ENCODE measurements around the gene EHD4.

The EHD4 gene

GRCh38 chr15:41913256-41913655 lies 59.1 kb downstream of the EHD4 start:
- Histone ChIP-seq H3K18ac (ENCODE audit: low read length) (no peak overlapping the region), H3K27ac (ENCODE audit: low read depth, low read length) (no peak overlapping the region), H3K4me2 (ENCODE audit: low read length) (no peak overlapping the region), H2AK5ac (ENCODE audit: low read length) (no peak overlapping the region), H4K8ac (ENCODE audit: low read depth, low read length) (no peak overlapping the region), H3K9ac (ENCODE audit: low read length) (no peak overlapping the region), H4K5ac (ENCODE audit: low read length) (no peak overlapping the region), H3K4ac (ENCODE audit: low read depth, low read length) (no peak overlapping the region), H2BK5ac (ENCODE audit: low read length) (no peak overlapping the region), H3K27me3 (ENCODE audit: insufficient read depth, low read length, poor library complexity) (no peaks in the 10 kb centered on the region), H3K56ac (ENCODE audit: low read length) (no peak overlapping the region), H3K4me1 (ENCODE audit: control insufficient read depth, low read depth, low read length) (no peaks in the 10 kb centered on the region), H3K36me3 (ENCODE audit: control insufficient read depth, insufficient read depth, low read length) (peaks cover 5% of the 10 kb centered on the region), H3K79me1 (ENCODE audit: low read length) (peaks cover 2% of the 10 kb centered on the region), H2BK120ac (ENCODE audit: low read depth, low read length) (no peak overlapping the region), H3K4me3 (ENCODE audit: low read length) (no peak overlapping the region), H3K79me2 (ENCODE audit: control insufficient read depth, insufficient read depth, low read length) (no peaks in the 10 kb centered on the region), H3K23ac (ENCODE audit: low read length) (no peak overlapping the region), H2BK15ac (replicated peaks; ENCODE audit: low read depth) (no peak overlapping the region)
- DNase-seq, result no peak
- no CpG with 5 or more reads among the region's 3 CpGs for WGBS (ENCODE audit: extremely low coverage, insufficient coverage, low lambda C conversion rate)

- Histone ChIP-seq H4K5ac (ENCODE audit: low read length) (no peak overlapping the region), H2AK5ac (ENCODE audit: low read length) (no peak overlapping the region), H3K4me1 (ENCODE audit: control insufficient read depth, low read depth, low read length) (no peaks in the 10 kb centered on the region), H3K79me2 (ENCODE audit: control insufficient read depth, insufficient read depth, low read length) (no peaks in the 10 kb centered on the region), H3K4me2 (ENCODE audit: low read length) (no peak overlapping the region), H3K4me3 (ENCODE audit: low read length) (no peak overlapping the region), H3K27ac (ENCODE audit: low read depth, low read length) (no peak overlapping the region), H4K8ac (ENCODE audit: low read depth, low read length) (no peak overlapping the region), H2BK15ac (replicated peaks; ENCODE audit: low read depth) (no peak overlapping the region), H3K36me3 (ENCODE audit: control insufficient read depth, insufficient read depth, low read length) (peaks cover 1% of the 10 kb centered on the region), H2BK120ac (ENCODE audit: low read depth, low read length) (no peak overlapping the region), H2BK5ac (ENCODE audit: low read length) (no peak overlapping the region), H3K18ac (ENCODE audit: low read length) (no peak overlapping the region), H3K4ac (ENCODE audit: low read depth, low read length) (no peak overlapping the region), H3K23ac (ENCODE audit: low read length) (no peak overlapping the region), H3K9ac (ENCODE audit: low read length) (no peak overlapping the region), H3K27me3 (ENCODE audit: insufficient read depth, low read length, poor library complexity) (no peaks in the 10 kb centered on the region), H3K56ac (ENCODE audit: low read length) (no peak overlapping the region), H3K79me1 (ENCODE audit: low read length) (no peaks in the 10 kb centered on the region)
- no peak for DNase-seq
- WGBS (ENCODE audit: extremely low coverage, insufficient coverage, low lambda C conversion rate), result no CpG with 5 or more reads among the region's 14 CpGs
Observed at GRCh38 chr15:41911691-41912345, 60.5 kb downstream of the EHD4 start.

GRCh38 chr15:41908736-41909461 lies 63.5 kb downstream of the EHD4 start:
- Histone ChIP-seq H3K9ac (ENCODE audit: low read length) (no peak overlapping the region), H4K8ac (ENCODE audit: low read depth, low read length) (no peak overlapping the region), H3K4me3 (ENCODE audit: low read length) (no peak overlapping the region), H2BK120ac (ENCODE audit: low read depth, low read length) (no peak overlapping the region), H2AK5ac (ENCODE audit: low read length) (no peak overlapping the region), H3K36me3 (ENCODE audit: control insufficient read depth, insufficient read depth, low read length) (peaks cover 1% of the 10 kb centered on the region), H3K79me1 (ENCODE audit: low read length) (no peaks in the 10 kb centered on the region), H3K18ac (ENCODE audit: low read length) (no peak overlapping the region), H3K27ac (ENCODE audit: low read depth, low read length) (no peak overlapping the region), H3K79me2 (ENCODE audit: control insufficient read depth, insufficient read depth, low read length) (no peaks in the 10 kb centered on the region), H2BK15ac (replicated peaks; ENCODE audit: low read depth) (no peak overlapping the region), H3K56ac (ENCODE audit: low read length) (no peak overlapping the region), H2BK5ac (ENCODE audit: low read length) (no peak overlapping the region), H4K5ac (ENCODE audit: low read length) (no peak overlapping the region), H3K23ac (ENCODE audit: low read length) (no peak overlapping the region), H3K4me2 (ENCODE audit: low read length) (no peak overlapping the region), H3K4ac (ENCODE audit: low read depth, low read length) (no peak overlapping the region), H3K27me3 (ENCODE audit: insufficient read depth, low read length, poor library complexity) (no peaks in the 10 kb centered on the region), H3K4me1 (ENCODE audit: control insufficient read depth, low read depth, low read length) (no peaks in the 10 kb centered on the region)
- DNase-seq, result no peak
- WGBS (ENCODE audit: extremely low coverage, insufficient coverage, low lambda C conversion rate), result no CpG with 5 or more reads among the region's 17 CpGs

- no peaks in the 10 kb centered on the region for H3K79me1 ChIP-seq (ENCODE audit: low read length)
- no peak overlapping the region for H2BK15ac ChIP-seq (replicated peaks; ENCODE audit: low read depth)
- no peak overlapping the region for H3K23ac ChIP-seq (ENCODE audit: low read length)
- no peaks in the 10 kb centered on the region for H3K4me1 ChIP-seq (ENCODE audit: control insufficient read depth, low read depth, low read length)
- no peak overlapping the region for H2AK5ac ChIP-seq (ENCODE audit: low read length)
- no peak overlapping the region for H2BK120ac ChIP-seq (ENCODE audit: low read depth, low read length)
- H3K27me3 ChIP-seq (ENCODE audit: insufficient read depth, low read length, poor library complexity), result no peaks in the 10 kb centered on the region
- H2BK5ac ChIP-seq (ENCODE audit: low read length), result no peak overlapping the region
- no peak overlapping the region for H3K18ac ChIP-seq (ENCODE audit: low read length)
- H3K4me3 ChIP-seq (ENCODE audit: low read length), result no peak overlapping the region
- no peak for DNase-seq
- H3K36me3 ChIP-seq (ENCODE audit: control insufficient read depth, insufficient read depth, low read length), result peaks cover 1% of the 10 kb centered on the region
- no peak overlapping the region for H4K5ac ChIP-seq (ENCODE audit: low read length)
- no peak overlapping the region for H3K4ac ChIP-seq (ENCODE audit: low read depth, low read length)
- WGBS (ENCODE audit: extremely low coverage, insufficient coverage, low lambda C conversion rate), result no CpG with 5 or more reads among the region's 3 CpGs
- no peaks in the 10 kb centered on the region for H3K79me2 ChIP-seq (ENCODE audit: control insufficient read depth, insufficient read depth, low read length)
- H3K56ac ChIP-seq (ENCODE audit: low read length), result no peak overlapping the region
- no peak overlapping the region for H4K8ac ChIP-seq (ENCODE audit: low read depth, low read length)
- H3K9ac ChIP-seq (ENCODE audit: low read length), result no peak overlapping the region
- H3K27ac ChIP-seq (ENCODE audit: low read depth, low read length), result no peak overlapping the region
- no peak overlapping the region for H3K4me2 ChIP-seq (ENCODE audit: low read length)
Observed at GRCh38 chr15:41907141-41907540, 65.2 kb downstream of the EHD4 start.

GRCh38 chr15:41906608-41907007 lies 65.7 kb downstream of the EHD4 start:
- Histone ChIP-seq H4K5ac (ENCODE audit: low read length) (no peak overlapping the region), H3K23ac (ENCODE audit: low read length) (no peak overlapping the region), H3K36me3 (ENCODE audit: control insufficient read depth, insufficient read depth, low read length) (peaks cover 1% of the 10 kb centered on the region), H3K56ac (ENCODE audit: low read length) (no peak overlapping the region), H2BK5ac (ENCODE audit: low read length) (no peak overlapping the region), H3K27me3 (ENCODE audit: insufficient read depth, low read length, poor library complexity) (no peaks in the 10 kb centered on the region), H3K4me3 (ENCODE audit: low read length) (no peak overlapping the region), H3K79me1 (ENCODE audit: low read length) (no peaks in the 10 kb centered on the region), H2AK5ac (ENCODE audit: low read length) (no peak overlapping the region), H3K4me2 (ENCODE audit: low read length) (no peak overlapping the region), H3K79me2 (ENCODE audit: control insufficient read depth, insufficient read depth, low read length) (no peaks in the 10 kb centered on the region), H2BK15ac (replicated peaks; ENCODE audit: low read depth) (no peak overlapping the region), H3K27ac (ENCODE audit: low read depth, low read length) (no peak overlapping the region), H4K8ac (ENCODE audit: low read depth, low read length) (no peak overlapping the region), H3K9ac (ENCODE audit: low read length) (no peak overlapping the region), H3K4me1 (ENCODE audit: control insufficient read depth, low read depth, low read length) (no peaks in the 10 kb centered on the region), H2BK120ac (ENCODE audit: low read depth, low read length) (no peak overlapping the region), H3K18ac (ENCODE audit: low read length) (no peak overlapping the region), H3K4ac (ENCODE audit: low read depth, low read length) (no peak overlapping the region)
- no peak for DNase-seq
- no CpG with 5 or more reads among the region's 5 CpGs for whole genome bisulfite sequencing (ENCODE audit: extremely low coverage, insufficient coverage, low lambda C conversion rate)

Data from mesendoderm (in vitro differentiated cells).